Common myeloid progenitor, CD34-positive (primary cell): ENCODE data around the gene RAC3.

Source experiments
- CTCF ChIA-PET: fragments of 350-600 bp; sonication (Branson Sonifier 250); formaldehyde crosslinking; loops from one replicate; lab custom pipeline; 2021; ENCODE audit warnings: antibody characterized with exemption; lab: Charles Lee
- POLR2A ChIA-PET: fragments of 350-600 bp; sonication (Branson Sonifier 250); formaldehyde crosslinking; loops from one replicate; lab custom pipeline; 2021; ENCODE audit warnings: antibody characterized with exemption; lab: Charles Lee
- DNase-seq, 3 donors: peaks; one replicate each; pipeline versions ENCODE4 v3.0.0 to v3.0.0-alpha.2; 2013
- H3K27ac ChIP-seq, 2 experiments: 1 replicate in 1 of 2; 2 replicates in 1 of 2; pipeline ENCODE4 v1.7.0; 2013; ENCODE audit warnings: inconsistent platforms in 2 of 2, low read length in 2 of 2, mild to moderate bottlenecking in 2 of 2, low read depth in 1 of 2, moderate library complexity in 1 of 2; ENCODE audit not compliant: severe bottlenecking in 2 of 2, insufficient read depth in 1 of 2, poor library complexity in 1 of 2
- H3K27me3 ChIP-seq, 5 experiments: replicated peaks in 2 of 5; 1 replicate in 3 of 5; 2 replicates in 2 of 5; pipeline versions ENCODE4 v1.6.1 to v1.7.0; 2013; ENCODE audit warnings: low read length in 4 of 5, mild to moderate bottlenecking in 2 of 5, moderate library complexity in 2 of 5, inconsistent platforms in 1 of 5; ENCODE audit not compliant: insufficient read depth in 5 of 5, control insufficient read depth in 4 of 5
- H3K36me3 ChIP-seq, 4 experiments: 1 replicate in 2 of 4; 2 replicates in 2 of 4; pipeline versions ENCODE4 v1.6.1 to v1.7.0; 2013; ENCODE audit warnings: low read length in 3 of 4, control low read depth in 1 of 4, mild to moderate bottlenecking in 1 of 4; ENCODE audit not compliant: control insufficient read depth in 4 of 4, insufficient read depth in 4 of 4
- H3K4me1 ChIP-seq, 4 experiments: 1 replicate in 3 of 4; 2 replicates in 1 of 4; pipeline versions ENCODE4 v1.6.1 to v1.7.1; 2013; ENCODE audit warnings: low read length in 3 of 4, mild to moderate bottlenecking in 3 of 4, control low read depth in 1 of 4, inconsistent platforms in 1 of 4, moderate library complexity in 1 of 4; ENCODE audit not compliant: control insufficient read depth in 4 of 4, insufficient read depth in 4 of 4; ENCODE audit errors: control extremely low read depth in 1 of 4
- H3K4me3 ChIP-seq, 7 experiments: 1 replicate in 4 of 7; 2 replicates in 3 of 7; pipeline versions ENCODE4 v1.5.1 to v1.7.0; 2013; ENCODE audit warnings: mild to moderate bottlenecking in 7 of 7, low read length in 6 of 7, moderate library complexity in 6 of 7, inconsistent platforms in 2 of 7, low read depth in 2 of 7, control low read depth in 1 of 7; ENCODE audit not compliant: insufficient read depth in 4 of 7, control insufficient read depth in 1 of 7; ENCODE audit errors: extremely low read depth in 1 of 7
- H3K9me3 ChIP-seq, 5 experiments: 1 replicate in 4 of 5; 2 replicates in 1 of 5; pipeline versions ENCODE4 v1.6.1 to v1.7.1; 2013; ENCODE audit warnings: low read length in 4 of 5, mild to moderate bottlenecking in 2 of 5, inconsistent platforms in 1 of 5, low read depth in 1 of 5, moderate library complexity in 1 of 5; ENCODE audit not compliant: control insufficient read depth in 4 of 5, insufficient read depth in 2 of 5; ENCODE audit errors: control extremely low read depth in 1 of 5
- WGBS: methylation state at CpG from one replicate; pipeline ENCODE4 v1.1.5; 2013; ENCODE audit not compliant: insufficient coverage; 5-methylcytosine and 5-hydroxymethylcytosine counted together

The RAC3 gene

DNA sequence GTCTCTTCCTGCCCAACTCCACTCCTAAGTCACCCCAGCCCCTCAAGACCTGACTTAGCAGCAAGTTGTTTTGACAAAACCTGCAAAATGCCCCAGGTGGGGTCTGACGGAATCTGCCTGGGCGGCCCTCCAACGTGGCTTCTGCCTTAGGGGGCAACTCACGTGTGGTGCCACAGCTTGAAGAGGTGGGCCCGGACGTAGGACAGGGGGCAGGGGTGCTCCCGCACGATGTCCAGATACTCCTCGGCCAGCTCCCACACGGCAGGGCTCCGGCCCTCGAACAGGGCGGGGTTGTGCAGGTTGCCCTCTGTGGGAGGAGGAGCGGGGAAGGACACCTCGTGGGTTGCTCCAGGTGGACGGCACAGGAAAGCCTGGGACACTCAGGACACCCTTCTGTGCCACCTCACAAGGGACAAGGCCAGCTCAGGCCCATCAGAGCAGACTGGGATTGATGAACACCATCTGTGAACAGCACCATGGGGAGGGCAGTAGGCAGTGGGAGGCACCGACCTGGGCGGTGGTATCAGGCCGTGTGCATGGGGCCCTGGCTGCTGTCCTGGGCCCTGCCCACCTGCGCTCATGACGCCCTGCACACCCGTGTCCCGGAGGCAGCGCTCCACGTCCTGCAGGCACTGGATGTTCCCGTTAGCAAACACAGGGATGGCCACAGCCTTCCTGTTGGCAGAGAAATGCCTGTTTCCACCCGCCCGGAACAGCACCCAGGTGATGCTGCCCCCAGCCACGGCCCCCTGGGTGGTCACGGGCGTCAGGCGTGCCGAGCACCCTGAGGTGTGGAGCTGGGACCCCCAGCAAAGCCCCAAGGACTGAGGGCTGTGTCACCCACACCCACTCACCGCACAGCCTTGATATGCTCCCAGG is 29.8 kb downstream of the RAC3 start:
- Histone ChIP-seq H3K4me1 (peaks cover 0 to 21% (median 14%) of the 10 kb centered on the region in 4 experiments), H3K36me3 (peaks cover 7 to 81% (median 54%) of the 10 kb centered on the region in 4 experiments), H3K27me3 (no peaks in the 10 kb centered on the region), H3K4me3 (no peak overlapping the region), H3K9me3 (no peaks in the 10 kb centered on the region), H3K27ac (no peak overlapping the region)
- ChIA-PET CTCF (interaction anchor here (0.6 kb wide), 2 partner anchors 17 to 452 kb away, joined by 3 read pairs; no protein-coding TSS in a partner anchor), POLR2A (interaction anchor here (1.2 kb wide), 1 partner anchor 9 kb away, joined by 3 read pairs; no protein-coding TSS in a partner anchor)
- 95% methylated on average over 30 of the region's 34 CpGs for WGBS
- DNase-seq, result no peak

DNA sequence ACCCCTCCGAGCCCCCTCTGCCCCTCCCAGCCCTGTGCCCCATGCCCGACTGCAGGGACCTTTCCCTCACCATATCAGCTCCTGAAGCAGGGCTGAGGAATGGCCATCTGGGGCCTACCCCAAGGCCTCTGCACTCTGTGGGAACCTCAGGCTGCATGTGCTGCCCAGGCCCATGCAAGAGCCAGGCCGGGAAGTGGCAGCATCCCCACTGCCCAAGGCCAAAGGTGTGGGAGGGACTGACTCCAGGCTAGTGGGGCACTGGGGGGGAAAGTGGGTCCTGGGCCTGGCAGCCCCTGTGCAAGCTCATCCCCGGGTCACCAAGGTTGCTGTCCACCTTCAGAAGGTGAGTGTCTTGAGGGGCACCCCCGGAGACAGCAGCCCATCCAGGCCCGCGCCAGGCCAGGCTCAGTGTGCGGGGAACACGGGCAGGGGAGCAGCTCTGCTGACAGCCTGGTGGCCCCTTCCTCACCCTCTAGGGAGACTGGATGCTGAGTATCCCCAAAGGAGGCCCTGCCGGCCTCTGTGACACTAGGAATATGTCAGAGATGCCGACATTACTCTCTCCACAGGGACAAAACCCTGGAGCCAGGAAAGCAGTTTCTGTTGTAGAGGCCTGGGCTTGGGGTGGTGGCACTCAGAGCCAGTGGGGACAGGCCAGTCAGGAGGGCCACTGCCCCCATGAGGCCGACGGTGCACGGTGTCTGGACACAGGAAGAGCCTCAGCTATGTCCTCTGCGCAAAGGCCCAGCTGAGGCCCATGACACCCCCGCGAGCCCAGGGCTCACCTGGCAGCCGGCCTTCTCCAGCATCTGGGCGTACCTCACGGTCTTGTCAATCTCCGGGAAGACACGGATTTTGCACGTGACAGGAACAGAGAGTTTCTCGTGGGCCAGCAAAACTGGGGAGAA is 30.9 kb downstream of the RAC3 start:
- POLR2A ChIA-PET, result no interaction called here
- no peaks in the 10 kb centered on the region for H3K9me3 ChIP-seq
- no peak overlapping the region for H3K27ac ChIP-seq
- WGBS, result 96% methylated on average over 21 of the region's 24 CpGs
- H3K4me3 ChIP-seq, result no peak overlapping the region
- CTCF ChIA-PET, result interaction anchor here (0.6 to 1.3 kb wide), 2 partner anchors 18 to 25 kb away, joined by 3 to 4 read pairs; partner anchors contain the start of gene DCXR
- no peaks in the 10 kb centered on the region for H3K27me3 ChIP-seq
- DNase-seq, result no peak
- peaks cover 0 to 24% (median 16%) of the 10 kb centered on the region in 4 experiments for H3K4me1 ChIP-seq
- peaks cover 7 to 71% (median 47%) of the 10 kb centered on the region in 4 experiments for H3K36me3 ChIP-seq

DNA sequence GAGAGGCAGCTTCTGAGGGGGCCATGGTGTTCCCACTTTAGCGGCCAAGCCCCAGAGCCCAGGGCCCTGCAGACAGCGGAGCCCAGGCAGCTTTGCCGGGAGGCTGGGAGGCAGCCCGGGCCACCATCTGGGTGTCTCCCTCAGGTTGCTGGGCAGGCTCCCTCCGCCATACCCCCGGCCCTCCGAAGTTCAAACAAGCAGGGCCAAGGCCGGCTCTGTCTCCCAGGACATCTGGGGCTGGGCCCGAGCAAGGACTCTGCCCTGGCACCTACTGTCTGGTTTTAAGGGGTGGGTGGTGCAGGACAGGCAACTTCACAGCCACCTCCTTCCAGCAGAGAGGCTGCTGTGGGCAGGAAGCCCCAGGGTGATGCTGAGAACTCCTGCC is 31.5 kb downstream of the RAC3 start:
- no peak overlapping the region for H3K4me3 ChIP-seq
- no peaks in the 10 kb centered on the region for H3K27me3 ChIP-seq
- no peaks in the 10 kb centered on the region for H3K9me3 ChIP-seq
- CTCF ChIA-PET, result interaction anchor here (1.3 kb wide), 1 partner anchor 25 kb away, joined by 4 read pairs; the partner anchor contains the start of gene DCXR
- WGBS, result 89% methylated on average over 7 of the region's 9 CpGs
- no peak for DNase-seq
- peaks cover 0 to 24% (median 16%) of the 10 kb centered on the region in 4 experiments for H3K4me1 ChIP-seq
- POLR2A ChIA-PET, result no interaction called here
- no peak overlapping the region for H3K27ac ChIP-seq
- peaks cover 7 to 64% (median 41%) of the 10 kb centered on the region in 4 experiments for H3K36me3 ChIP-seq

DNA sequence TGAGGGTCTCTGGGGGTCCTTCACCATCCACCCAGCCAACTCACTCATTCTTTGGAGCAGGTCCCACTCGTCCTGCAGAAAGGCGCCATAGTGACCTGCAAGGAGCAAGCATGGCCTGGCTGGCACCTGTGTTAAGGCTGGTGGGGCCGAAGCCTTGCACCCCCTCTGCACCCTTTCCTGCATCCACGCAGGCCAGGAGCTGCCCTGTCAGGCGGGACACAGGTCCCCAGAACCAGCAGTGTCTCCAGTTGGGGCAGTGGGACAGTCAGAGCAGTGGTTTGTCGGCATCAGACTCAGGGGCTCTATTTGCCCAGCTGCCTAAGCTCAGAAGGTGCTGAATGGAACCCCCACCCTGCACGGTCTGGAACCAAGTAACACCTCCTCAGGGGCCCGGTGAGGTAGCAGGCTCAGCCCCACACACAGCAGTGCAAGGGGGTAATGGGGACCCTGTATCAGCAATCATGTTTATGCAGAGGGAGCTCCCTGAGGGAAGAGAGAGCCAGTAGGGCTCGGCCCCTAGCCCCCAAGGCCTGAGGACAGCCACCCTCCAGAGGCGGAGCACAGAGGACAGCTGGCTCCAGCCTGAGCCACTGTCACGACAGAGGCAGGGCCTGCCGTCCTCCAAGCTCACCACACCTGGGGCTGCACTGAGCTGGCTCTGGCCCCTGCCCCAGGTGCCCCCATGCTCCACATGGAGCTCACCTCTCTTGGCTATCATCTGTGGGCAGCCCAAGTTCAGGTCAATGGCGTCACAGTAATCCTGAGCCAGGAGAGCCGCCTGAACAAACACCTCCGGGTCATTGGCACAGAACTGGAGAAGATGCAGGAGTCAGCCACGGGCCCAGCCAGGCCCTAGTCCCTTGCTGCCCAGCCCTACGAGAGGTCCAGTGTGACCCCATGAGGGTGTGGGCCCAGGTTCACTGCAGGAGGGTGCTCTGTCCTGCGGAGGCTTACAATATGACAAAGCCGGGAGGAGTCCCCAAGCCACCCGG is 32.2 kb downstream of the RAC3 start:
- POLR2A ChIA-PET, result interaction anchor here (0.5 kb wide), 1 partner anchor 359 kb away, joined by 3 read pairs; no protein-coding TSS in a partner anchor
- H3K4me1 ChIP-seq, result peaks cover 0 to 24% (median 16%) of the 10 kb centered on the region in 4 experiments
- no peaks in the 10 kb centered on the region for H3K27me3 ChIP-seq
- CTCF ChIA-PET, result interaction anchor here (0.7 kb wide), 1 partner anchor 31 kb away, joined by 3 read pairs; no protein-coding TSS in a partner anchor
- peaks cover 7 to 57% (median 38%) of the 10 kb centered on the region in 4 experiments for H3K36me3 ChIP-seq
- 96% methylated on average over 19 of the region's 20 CpGs for WGBS
- no peaks in the 10 kb centered on the region for H3K9me3 ChIP-seq
- H3K27ac ChIP-seq, result no peak overlapping the region
- peak overlapping the region in 2 of 7 experiments; percentile 11 to 89 for H3K4me3 ChIP-seq
- no peak for DNase-seq

DNA sequence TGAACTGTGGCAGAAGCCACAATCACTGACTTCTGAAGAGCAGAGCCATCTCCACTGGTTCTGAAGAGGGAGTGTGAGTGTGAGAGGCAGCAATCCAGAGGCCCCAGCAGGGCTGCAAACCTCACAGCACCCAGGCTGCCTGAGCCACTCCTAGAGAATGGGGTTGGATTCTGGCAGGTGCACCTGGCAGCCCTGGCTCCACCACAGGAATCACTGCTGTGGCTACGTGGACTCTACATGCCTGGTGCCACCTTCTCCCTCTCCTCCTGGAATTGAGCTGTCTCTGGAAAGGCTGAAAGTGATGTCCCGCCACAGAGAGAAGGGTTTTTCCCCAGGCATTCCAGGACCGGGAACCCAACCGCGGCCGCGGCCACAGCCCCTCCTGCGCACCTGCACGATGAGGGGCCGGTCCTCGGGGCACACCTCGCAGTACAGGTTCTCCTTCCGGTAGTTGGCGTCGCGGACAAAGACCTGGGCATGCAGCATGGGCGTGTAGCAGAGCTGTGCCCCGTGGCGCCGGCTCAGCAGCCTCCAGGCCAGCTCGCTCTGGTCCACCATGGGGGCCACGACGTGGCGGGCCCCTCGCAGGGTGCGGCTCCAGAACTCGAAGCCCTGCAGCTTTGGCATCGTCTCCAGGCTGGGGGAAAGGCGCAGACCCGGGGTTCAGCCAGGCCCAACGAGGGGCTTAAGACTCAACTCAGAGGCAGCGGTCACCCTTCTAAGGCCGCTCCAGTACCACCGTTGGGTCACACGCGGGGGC is 33.1 kb downstream of the RAC3 start:
- H3K27ac ChIP-seq, result peak overlapping the region in 1 of 2 experiments; percentile 85
- peaks cover 7 to 48% (median 34%) of the 10 kb centered on the region in 4 experiments for H3K36me3 ChIP-seq

More for the DNA sequence above, 33.1 kb downstream of the RAC3 start:
- peaks cover 0 to 24% (median 16%) of the 10 kb centered on the region in 4 experiments for H3K4me1 ChIP-seq
- peak overlapping the region; percentile 50 to 89 (median 74) for H3K4me3 ChIP-seq
- ChIA-PET POLR2A (interaction anchor here (0.5 to 1.0 kb wide), 2 partner anchors 34 to 359 kb away, joined by 3 to 4 read pairs; no protein-coding TSS in a partner anchor), CTCF (interaction anchor here (0.7 kb wide), 1 partner anchor 32 kb away, joined by 3 read pairs; no protein-coding TSS in a partner anchor)
- WGBS, result 47% methylated on average over 31 of the region's 36 CpGs
- no peak for DNase-seq
- H3K9me3 ChIP-seq, result no peaks in the 10 kb centered on the region
- H3K27me3 ChIP-seq, result no peaks in the 10 kb centered on the region
